Caco-2 (cell line): Measurements from ENCODE around the gene S100A3. TPM values are rescaled to one million over a fixed set of nuclear protein-coding genes. Genes with fewer than 3 reads are reported as not detected.
"Not testable (repeated sequence)": the region's sequence is repeated elsewhere in the genome, so short reads cannot be mapped to it uniquely, and the experiment has no call there.

Experiments used
- BruUV-seq: library from RNA; stranded (reverse); fragments of 400-500 nt; replicated peaks from 2 replicates; lab custom pipeline; 2021; lab: Mats Ljungman, UMichigan
- CTCF ChIA-PET: fragments of 300-600 bp; sonication (Branson Sonifier 250); formaldehyde crosslinking; loops from one replicate; lab custom pipeline; 2022; ENCODE audit warnings: antibody characterized with exemption; lab: Charles Lee
- POLR2A ChIA-PET: fragments of 300-600 bp; sonication (Branson Sonifier 250); formaldehyde crosslinking; loops from one replicate; lab custom pipeline; 2022; ENCODE audit warnings: antibody characterized with exemption; lab: Charles Lee
- DNase-seq, 2 experiments: peaks; one replicate each; pipeline versions ENCODE4 v3.0.0 to v3.0.0-alpha.2; 2020 to 2022
- H3K27me3 ChIP-seq: replicated peaks from 2 replicates; pipeline ENCODE4 v1.6.0; 2011; ENCODE audit warnings: low read length; ENCODE audit not compliant: control insufficient read depth, insufficient read depth
- H3K36me3 ChIP-seq: 2 replicates; pipeline ENCODE4 v1.5.1; 2011; ENCODE audit warnings: low read length; ENCODE audit not compliant: control insufficient read depth, insufficient read depth
- H3K4me1 ChIP-seq: fragments of 250-450 bp; sonication (Bioruptor Pico); 2 replicates; pipeline ENCODE4 v1.5.1; 2020; ENCODE audit warnings: mild to moderate bottlenecking
- H3K4me3 ChIP-seq: 2 replicates; pipeline ENCODE4 v1.5.1; 2011; ENCODE audit warnings: low read depth, mild to moderate bottlenecking, control low read depth, low read length
- H3K9me3 ChIP-seq: fragments of 250-450 bp; sonication (Bioruptor Pico); 2 replicates; pipeline ENCODE4 v1.5.1; 2020; ENCODE audit warnings: mild to moderate bottlenecking, moderate library complexity
- H3K27ac Mint-ChIP-seq: one replicate; pipeline ENCODE4 v1.8.0; 2022; ENCODE audit warnings: mixed read lengths; ENCODE audit not compliant: unreplicated experiment
- H3K27me3 Mint-ChIP-seq: one replicate; pipeline ENCODE4 v1.8.0; 2022; ENCODE audit warnings: mixed read lengths; ENCODE audit not compliant: insufficient read depth, unreplicated experiment
- H3K36me3 Mint-ChIP-seq: one replicate; pipeline ENCODE4 v1.8.0; 2022; ENCODE audit warnings: mild to moderate bottlenecking, mixed read lengths; ENCODE audit not compliant: insufficient read depth, unreplicated experiment
- H3K4me1 Mint-ChIP-seq: one replicate; pipeline ENCODE4 v1.8.0; 2022; ENCODE audit warnings: low read depth, mixed read lengths; ENCODE audit not compliant: unreplicated experiment
- H3K4me3 Mint-ChIP-seq: one replicate; pipeline ENCODE4 v1.8.0; 2022; ENCODE audit warnings: mild to moderate bottlenecking, moderate library complexity, mixed read lengths; ENCODE audit not compliant: unreplicated experiment
- H3K9me3 Mint-ChIP-seq: one replicate; pipeline ENCODE4 v1.8.0; 2022; ENCODE audit warnings: mixed read lengths; ENCODE audit not compliant: unreplicated experiment
- CTCF ChIP-seq, 2 experiments: fragments of 200-600 bp in 1 of 2; IDR thresholded peaks; 1 replicate in 1 of 2; 2 replicates in 1 of 2; pipeline versions ENCODE4 v1.5.1 to v1.8.0; 2011 to 2022; ENCODE audit warnings: antibody characterized with exemption in 1 of 2, control low read depth in 1 of 2, inconsistent platforms in 1 of 2, low read depth in 1 of 2, low read length in 1 of 2, mild to moderate bottlenecking in 1 of 2, moderate library complexity in 1 of 2; ENCODE audit not compliant: insufficient read depth in 1 of 2, severe bottlenecking in 1 of 2, unreplicated experiment in 1 of 2
- intact Hi-C: fragments of 100-400 bp; cut with micrococcal nuclease; formaldehyde crosslinking; loops from one replicate; pipeline ENCODE4 v1.10.0; 2022; ENCODE audit not compliant: unreplicated experiment
- total RNA-seq: library from RNA; stranded (reverse); gene quantifications from 2 replicates; pipeline ENCODE4 v1.2.3, GENCODE V29; 2022

Gene S100A3
- total RNA-seq, 1 experiment from 2014 or later = 0.61 TPM

- Histone ChIP-seq H3K36me3 (no peaks in the 10 kb centered on the region), H3K27me3 (no peaks in the 10 kb centered on the region), H3K4me3 (no peak overlapping the region), H3K4me1 (peaks cover 48% of the 10 kb centered on the region), H3K9me3 (no peaks in the 10 kb centered on the region)
- Mint-ChIP-seq H3K27ac (peak overlapping the region; percentile 98), H3K4me3 (no peak overlapping the region), H3K27me3 (no peaks in the 10 kb centered on the region), H3K4me1 (peaks cover 39% of the 10 kb centered on the region), H3K9me3 (no peaks in the 10 kb centered on the region), H3K36me3 (peaks cover 15% of the 10 kb centered on the region)
- no peak for DNase-seq
- CTCF ChIA-PET = interaction anchor here (0.6 kb wide), 1 partner anchor 164 kb away, joined by 3 read pairs; the partner anchor contains the start of gene INTS3
- POLR2A ChIA-PET = no interaction called here
- intact Hi-C loops = loop anchor here (10.0 kb wide), 1 partner anchor 209 kb away; the partner anchor contains the start of gene S100A9
- no peak for TF ChIP-seq CTCF (IDR thresholded peaks at IDR 0.05; ENCODE audit: insufficient read depth in 1 of 2, low read depth in 1 of 2, low read length in 1 of 2, severe bottlenecking in 1 of 2, unreplicated experiment in 1 of 2)
- BruUV-seq = no TSS peak
These were observed 14.9 kb upstream of the S100A3 start for GRCh38 chr1:153563991-153564390.

GRCh38 chr1:153563483-153563901 lies 14.4 kb upstream of the S100A3 start:
- CTCF ChIA-PET = no interaction called here
- Histone ChIP-seq H3K36me3 (no peaks in the 10 kb centered on the region), H3K9me3 (no peaks in the 10 kb centered on the region), H3K27me3 (no peaks in the 10 kb centered on the region), H3K4me1 (peaks cover 43% of the 10 kb centered on the region), H3K4me3 (no peak overlapping the region)
- Mint-ChIP-seq H3K36me3 (peaks cover 10% of the 10 kb centered on the region), H3K9me3 (no peaks in the 10 kb centered on the region), H3K27me3 (no peaks in the 10 kb centered on the region), H3K4me3 (no peak overlapping the region), H3K27ac (peak overlapping the region; percentile 98), H3K4me1 (peaks cover 34% of the 10 kb centered on the region)
- no peak for TF ChIP-seq CTCF (IDR thresholded peaks at IDR 0.05; ENCODE audit: insufficient read depth in 1 of 2, low read depth in 1 of 2, low read length in 1 of 2, severe bottlenecking in 1 of 2, unreplicated experiment in 1 of 2)
- intact Hi-C loops = loop anchor here (10.0 kb wide), 1 partner anchor 209 kb away; the partner anchor contains the start of gene S100A9
- DNase-seq = no peak
- POLR2A ChIA-PET = no interaction called here
- BruUV-seq = no TSS peak

GRCh38 chr1:153562021-153562420 lies 13.0 kb upstream of the S100A3 start:
- H3K27ac Mint-ChIP-seq, H3K9me3 ChIP-seq, H3K4me3 Mint-ChIP-seq, H3K27me3 ChIP-seq, POLR2A ChIA-PET, BruUV-seq, H3K27me3 Mint-ChIP-seq, H3K36me3 Mint-ChIP-seq, H3K36me3 ChIP-seq, H3K9me3 Mint-ChIP-seq, DNase-seq, H3K4me3 ChIP-seq: not testable (repeated sequence)
- CTCF ChIA-PET = interaction anchor here (0.5 kb wide), 1 partner anchor 62 kb away, joined by 4 read pairs; no protein-coding TSS in a partner anchor
- intact Hi-C loops = loop anchor here (10.0 kb wide), 1 partner anchor 207 kb away; the partner anchor contains the start of gene S100A9
- H3K4me1 Mint-ChIP-seq = peaks cover 19% of the 10 kb centered on the region
- H3K4me1 ChIP-seq = peaks cover 28% of the 10 kb centered on the region
